HG03159 (cell line): Measurements from ENCODE around the gene ATAD3A.
"Not testable (repeated sequence)": the region's sequence is repeated elsewhere in the genome, so short reads cannot be mapped to it uniquely, and the experiment has no call there.

Source experiments
- ATAC-seq: cut with Tn5 transposase; IDR thresholded peaks from one replicate; pipeline ENCODE4 v1.9.1; 2021; ENCODE audit warnings: mild to moderate bottlenecking, moderate library complexity; ENCODE audit not compliant: unreplicated experiment

ATAD3A gene

DNA sequence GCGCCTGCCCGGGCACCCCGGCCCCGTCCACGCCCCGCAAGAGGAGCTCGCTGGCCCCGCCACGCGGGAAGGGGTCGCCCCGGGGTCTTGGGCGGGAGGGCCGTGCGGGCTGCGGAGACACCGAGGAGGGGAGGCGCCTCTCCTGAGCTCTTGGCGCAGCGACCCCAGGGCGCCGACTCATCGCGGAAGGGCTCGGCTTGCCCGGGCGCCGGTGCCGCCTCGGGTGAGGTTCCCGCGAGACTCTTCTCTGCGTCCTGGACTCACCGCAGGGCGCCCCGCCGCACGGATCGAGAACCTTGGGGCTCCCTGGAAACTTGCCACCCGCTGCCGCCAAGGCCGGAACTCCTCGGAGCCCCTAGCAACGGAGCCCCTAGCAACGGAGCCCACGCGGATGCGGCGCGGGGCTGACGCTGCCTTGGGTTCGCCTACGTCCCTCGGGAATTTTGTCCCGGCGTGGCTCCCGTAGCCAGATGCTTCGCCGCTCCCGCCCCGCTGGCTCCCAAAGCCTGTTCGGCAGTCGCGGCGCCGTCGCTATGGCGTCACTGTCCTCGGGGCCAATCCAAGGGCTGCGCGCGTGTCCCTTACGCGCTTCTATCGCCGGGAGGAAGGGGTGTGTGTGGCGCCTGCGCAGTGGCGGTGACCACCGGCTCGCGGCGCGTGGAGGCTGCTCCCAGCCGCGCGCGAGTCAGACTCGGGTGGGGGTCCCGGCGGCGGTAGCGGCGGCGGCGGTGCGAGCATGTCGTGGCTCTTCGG lies at the start of gene ATAD3A:
Gene ATAD3A (plus strand): TSS at position 630 of the 753 bp plus-strand sequence. CDS start 107 bp downstream, at position 737.
- peak; percentile 78 for ATAC-seq

DNA sequence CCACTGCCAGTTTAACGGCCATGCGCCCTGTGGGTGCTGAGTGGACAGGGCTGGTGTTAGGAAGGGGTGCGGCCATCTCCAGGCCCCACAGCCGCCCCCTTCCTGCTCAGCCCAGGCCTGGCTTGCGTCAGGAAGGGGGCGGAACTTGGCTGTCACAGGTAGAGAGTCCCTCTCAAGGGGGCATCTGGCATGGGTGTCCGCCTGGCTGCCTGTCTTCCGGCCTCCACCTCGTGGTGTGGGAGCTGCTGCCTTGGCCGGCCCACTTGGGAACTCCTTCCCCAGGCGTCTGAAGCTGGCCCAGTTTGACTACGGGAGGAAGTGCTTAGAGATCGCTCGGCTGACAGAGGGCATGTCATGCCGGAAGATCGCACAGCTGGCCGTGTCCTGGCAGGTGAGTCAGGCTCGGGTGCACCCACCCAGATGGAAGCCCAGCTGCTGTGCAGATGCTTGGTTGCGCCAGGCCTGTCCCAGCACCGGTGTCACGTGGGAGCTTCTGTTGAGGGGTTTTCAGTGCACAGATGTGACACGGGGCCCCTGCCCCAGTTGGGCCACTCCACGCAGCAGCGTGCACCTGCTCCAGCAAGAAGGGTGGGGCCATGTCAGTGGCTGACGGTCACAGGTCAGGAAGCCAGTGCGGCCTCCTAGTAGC lies 49.5 kb upstream of the ATAD3A start:
- no peak for ATAC-seq

- no peak for ATAC-seq
These were observed 48.6 kb upstream of the ATAD3A start for GRCh38 chr1:1463312-1463711.

- ATAC-seq, result not testable (repeated sequence)
These were observed 43.6 kb upstream of the ATAD3A start for GRCh38 chr1:1468196-1468985.

GRCh38 chr1:1470626-1471388 lies 41.2 kb upstream of the ATAD3A start:
- ATAC-seq, result no peak

DNA sequence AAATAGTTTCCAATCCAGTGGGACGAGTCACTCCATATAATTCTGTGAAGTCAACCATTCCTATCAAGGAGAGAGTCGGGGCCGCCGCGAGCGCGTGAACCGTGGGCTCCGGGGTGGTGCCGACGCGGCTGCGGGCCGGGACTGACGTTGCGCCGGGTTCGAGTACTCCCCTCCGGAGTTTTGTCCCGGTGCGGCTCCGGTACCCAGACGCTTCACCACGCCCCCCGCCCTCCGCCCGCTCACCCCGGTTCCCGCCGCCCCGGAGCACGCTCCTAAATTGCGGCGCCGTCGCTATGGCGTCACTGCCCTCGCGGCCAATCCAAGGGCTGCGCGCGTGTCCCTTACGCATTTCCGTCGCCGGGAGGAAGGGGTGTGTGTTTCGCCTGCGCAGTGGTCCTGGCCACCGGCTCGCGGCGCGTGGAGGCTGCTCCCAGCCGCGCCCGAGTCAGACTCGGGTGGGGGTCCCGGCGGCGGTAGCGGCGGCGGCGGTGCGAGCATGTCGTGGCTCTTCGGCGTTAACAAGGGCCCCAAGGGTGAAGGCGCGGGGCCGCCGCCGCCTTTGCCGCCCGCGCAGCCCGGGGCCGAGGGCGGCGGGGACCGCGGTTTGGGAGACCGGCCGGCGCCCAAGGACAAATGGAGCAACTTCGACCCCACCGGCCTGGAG lies 40.4 kb upstream of the ATAD3A start, which contains the start of gene ATAD3B:
Gene ATAD3B (plus strand): TSS at position 377 of the 664 bp plus-strand sequence. CDS start 120 bp downstream, at position 497.
- peak; percentile 89 for ATAC-seq

- ATAC-seq, result peak; percentile 20
These were observed 39.7 kb upstream of the ATAD3A start for GRCh38 chr1:1472053-1472876.

- not testable (repeated sequence) for ATAC-seq
These were observed 36.0 kb upstream of the ATAD3A start for GRCh38 chr1:1476011-1476410.

DNA sequence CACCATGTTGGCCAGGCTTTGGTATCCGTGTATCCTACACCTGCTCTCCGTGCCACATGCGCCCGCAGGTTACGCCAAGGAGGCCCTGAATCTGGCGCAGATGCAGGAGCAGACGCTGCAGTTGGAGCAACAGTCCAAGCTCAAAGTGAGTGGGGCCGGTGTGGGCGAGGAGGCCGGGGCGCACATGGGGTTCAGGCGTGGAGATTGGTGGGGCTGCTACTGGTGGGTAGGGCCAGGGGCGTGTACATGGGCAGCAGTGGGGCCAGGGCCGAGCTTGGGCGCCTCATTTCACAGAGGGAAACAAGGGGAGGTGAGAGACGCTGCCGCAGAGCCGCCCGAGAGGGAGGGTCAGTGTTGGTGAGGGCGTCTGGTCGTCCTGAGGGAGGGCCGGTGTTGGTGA lies 34.8 kb upstream of the ATAD3A start:
- ATAC-seq, result no peak

DNA sequence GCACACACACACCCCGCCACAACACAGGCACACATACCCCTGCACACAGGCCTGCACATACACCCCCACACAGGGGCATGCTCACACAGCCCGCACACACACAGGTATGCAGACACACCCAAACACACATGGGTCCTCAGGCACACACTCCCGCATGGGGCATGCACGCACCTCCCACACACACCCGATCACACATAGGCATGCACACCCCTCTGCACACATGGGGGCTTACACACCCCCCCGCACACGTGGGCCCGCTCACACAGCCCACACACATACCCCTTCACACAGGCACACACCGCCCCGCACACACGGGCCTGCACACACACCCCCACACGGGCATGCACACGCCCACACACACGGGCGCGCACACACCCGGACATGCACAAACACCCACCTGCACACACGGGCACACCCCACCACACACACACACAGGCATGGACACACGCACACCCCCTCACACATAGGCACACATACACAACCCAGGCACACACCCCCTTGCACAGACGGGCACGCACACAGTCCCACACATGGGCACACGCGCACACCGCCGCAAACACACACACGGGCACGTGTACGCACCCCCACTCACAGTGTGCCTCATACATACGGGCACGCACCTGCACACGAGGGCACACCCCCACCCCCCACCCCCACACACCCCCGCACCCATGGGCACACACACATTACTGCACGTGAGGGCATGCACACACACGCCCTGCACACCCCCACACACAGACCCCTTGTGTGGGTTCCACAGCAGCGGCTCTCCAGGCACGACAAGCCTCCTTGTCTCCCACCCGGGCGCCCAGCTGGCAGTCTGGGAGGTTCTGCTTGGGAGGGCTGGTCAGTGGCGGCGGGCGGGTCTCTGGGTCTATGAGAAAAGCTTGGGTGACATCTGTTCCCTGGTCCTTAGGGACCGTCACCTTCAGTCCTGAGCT lies 32.1 kb upstream of the ATAD3A start:
- no peak for ATAC-seq

- ATAC-seq, result not testable (repeated sequence)
These were observed 31.5 kb upstream of the ATAD3A start for GRCh38 chr1:1480488-1480867.

DNA sequence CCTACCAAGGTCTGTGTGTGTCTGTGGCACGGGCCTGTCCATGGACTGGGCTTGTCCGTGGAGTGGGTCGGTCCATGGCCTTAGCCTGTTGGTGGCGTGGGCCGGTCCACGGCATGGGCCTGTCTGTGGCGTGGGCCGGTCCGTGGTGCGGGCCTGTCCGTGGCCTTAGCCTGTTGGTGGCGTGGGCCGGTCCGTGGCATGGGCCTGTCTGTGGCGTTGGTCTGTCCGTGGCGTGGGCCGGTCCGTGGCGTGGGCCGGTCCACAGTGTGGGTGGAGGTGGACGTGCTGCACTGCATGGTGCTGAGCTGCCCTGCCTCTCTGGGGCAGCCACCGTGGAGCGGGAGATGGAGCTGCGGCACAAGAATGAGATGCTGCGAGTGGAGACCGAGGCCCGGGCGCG lies 30.2 kb upstream of the ATAD3A start:
- ATAC-seq, result not testable (repeated sequence)

GRCh38 chr1:1482856-1483255 lies 29.1 kb upstream of the ATAD3A start:
- no peak for ATAC-seq

- no peak for ATAC-seq
These were observed 28.2 kb upstream of the ATAD3A start for GRCh38 chr1:1483714-1484113.

DNA sequence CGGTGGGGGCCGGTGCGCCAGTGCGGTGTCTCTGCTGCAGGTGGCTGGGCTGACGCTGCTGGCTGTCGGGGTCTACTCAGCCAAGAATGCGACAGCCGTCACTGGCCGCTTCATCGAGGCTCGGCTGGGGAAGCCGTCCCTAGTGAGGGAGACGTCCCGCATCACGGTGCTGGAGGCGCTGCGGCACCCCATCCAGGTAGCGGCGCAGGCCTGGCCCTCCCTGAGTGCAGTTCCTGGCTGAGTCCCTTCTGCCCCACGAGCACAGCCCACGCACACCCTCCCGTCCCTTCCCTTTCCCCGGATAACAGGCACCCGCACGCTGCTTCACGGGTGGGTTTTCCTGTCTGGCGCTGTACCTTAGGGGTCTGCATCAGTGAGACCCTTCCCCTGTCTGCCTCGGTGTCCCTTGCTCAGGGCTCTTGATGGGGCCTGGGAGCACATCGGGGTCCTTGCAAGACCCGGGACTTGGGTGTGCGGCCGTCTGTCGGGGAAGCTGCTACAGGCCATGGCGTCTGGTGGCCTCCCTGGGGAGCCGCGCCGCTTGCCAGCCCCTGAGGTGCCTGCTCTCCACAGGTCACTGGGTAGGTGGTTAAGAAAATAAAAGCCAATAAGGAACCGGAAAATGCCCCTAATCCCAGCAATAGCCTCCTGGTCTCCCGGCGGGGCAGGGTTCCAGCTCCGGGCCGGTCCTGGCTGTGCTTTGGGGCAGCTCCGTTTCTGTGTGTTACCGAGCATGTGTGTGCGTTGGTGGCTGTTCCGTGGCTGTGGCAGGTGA lies 26.8 kb upstream of the ATAD3A start:
- not testable (repeated sequence) for ATAC-seq

DNA sequence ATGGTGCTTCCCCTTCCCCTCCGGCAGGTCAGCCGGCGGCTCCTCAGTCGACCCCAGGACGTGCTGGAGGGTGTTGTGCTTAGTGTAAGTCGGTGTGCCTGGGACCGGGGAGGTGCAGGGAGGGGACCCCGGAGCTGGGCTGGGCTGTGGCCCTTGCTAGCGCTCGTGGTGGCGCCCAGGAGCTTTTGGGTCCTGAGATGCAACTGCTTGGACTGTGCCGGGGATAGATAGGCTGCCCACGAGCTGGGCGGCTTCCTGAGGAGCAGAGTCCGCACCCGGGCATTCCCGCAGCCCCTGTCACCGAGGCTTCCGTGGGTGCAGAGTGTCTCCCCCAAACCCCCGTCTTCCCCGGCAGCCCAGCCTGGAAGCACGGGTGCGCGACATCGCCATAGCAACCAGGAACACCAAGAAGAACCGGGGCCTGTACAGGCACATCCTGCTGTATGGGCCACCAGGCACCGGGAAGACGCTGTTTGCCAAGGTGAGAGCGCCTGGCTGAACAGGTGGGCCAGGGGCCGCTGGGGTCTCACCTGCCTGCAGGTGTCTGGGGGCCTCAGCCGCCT lies 26.1 kb upstream of the ATAD3A start:
- not testable (repeated sequence) for ATAC-seq

DNA sequence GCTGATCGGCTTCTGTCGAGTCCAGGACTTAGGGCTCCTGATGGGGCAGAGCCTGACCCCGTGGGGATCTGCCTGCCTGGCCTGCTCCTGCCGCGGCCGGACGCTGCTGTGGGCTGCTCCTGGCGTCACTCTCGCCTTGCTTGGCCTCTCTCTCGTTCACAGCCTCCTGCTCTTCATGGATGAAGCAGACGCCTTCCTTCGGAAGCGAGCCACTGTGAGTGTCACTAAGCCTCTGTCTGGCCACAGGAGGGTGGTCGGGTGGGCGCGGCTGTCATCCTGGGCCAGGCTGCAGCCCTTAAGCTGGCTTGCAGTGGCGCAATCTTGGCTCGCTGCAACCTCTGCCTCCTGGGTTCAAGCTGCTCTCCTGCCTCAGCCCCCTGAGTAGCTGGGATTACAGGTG lies 24.3 kb upstream of the ATAD3A start:
- no peak for ATAC-seq
